ENCODE measurements around the gene PGPEP1. TPM values are rescaled to one million over a fixed set of nuclear protein-coding genes. Genes with fewer than 3 reads are reported as not detected.
A peak's percentile ranks its signal among the peaks of the same experiment; 100 is the strongest.

The PGPEP1 gene
- total RNA-seq, 2 experiments from 2014 or later = 20.0 to 20.9 TPM

DNA sequence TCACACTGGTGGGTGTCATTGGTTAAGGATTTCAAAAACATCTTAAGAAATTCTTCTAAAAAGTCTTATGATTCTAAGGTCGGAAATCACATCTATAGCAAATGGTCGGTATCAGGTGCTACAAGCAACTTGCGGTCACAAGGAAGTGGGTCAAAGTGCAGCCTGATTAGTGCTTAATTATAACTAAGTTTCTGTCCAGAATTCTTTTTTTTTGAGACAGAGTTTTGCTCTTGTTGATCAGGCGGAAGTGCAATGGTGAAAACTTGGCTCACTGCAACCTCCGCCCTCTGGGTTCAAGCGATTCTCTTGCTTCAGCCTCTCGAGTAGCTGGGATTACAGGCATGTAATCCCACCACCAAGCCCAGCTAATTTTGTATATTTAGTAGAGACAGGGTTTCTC, 44.4 kb downstream of the PGPEP1 start:
- no peaks in the 10 kb centered on the region for H3K9me3 Mint-ChIP-seq (ENCODE audit: low read depth)
- ChIA-PET POLR2A (no interaction called here), CTCF (interaction anchor here (0.7 to 1.1 kb wide), 3 partner anchors 35 to 123 kb away, joined by 3 to 4 read pairs (median 3); no protein-coding TSS in a partner anchor)
- H3K36me3 Mint-ChIP-seq (ENCODE audit: low read depth) = no peaks in the 10 kb centered on the region
- no peak overlapping the region for H3K4me3 Mint-ChIP-seq
- H3K27me3 Mint-ChIP-seq = peaks cover 43% of the 10 kb centered on the region
- no peak overlapping the region for H3K27ac Mint-ChIP-seq
- intact Hi-C loops (cut with DNase I, micrococcal nuclease) = loop anchor here in 1 of 2 experiments (5.0 kb wide), 1 partner anchor 38 kb away; no protein-coding TSS in a partner anchor
- ATAC-seq (no peak), DNase-seq (no peak)
- H3K4me1 Mint-ChIP-seq = peaks cover 4% of the 10 kb centered on the region

DNA sequence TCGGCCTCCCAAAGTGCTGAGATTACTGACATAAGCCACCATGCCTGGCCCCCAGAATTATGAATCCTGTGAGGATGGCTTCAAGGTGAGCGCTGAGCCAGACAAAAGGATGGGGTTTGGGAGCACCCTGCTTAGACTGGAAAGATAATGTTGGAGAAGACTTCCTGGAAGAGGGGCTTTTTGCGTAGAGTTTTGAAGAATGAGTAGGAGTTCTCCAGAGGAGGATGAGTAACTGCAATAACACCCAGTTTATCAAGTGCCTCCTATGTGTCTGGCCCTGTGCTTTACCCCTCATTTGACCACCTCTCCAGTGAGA, 44.9 kb downstream of the PGPEP1 start:
- Mint-ChIP-seq H3K4me1 (peaks cover 4% of the 10 kb centered on the region), H3K27ac (no peak overlapping the region), H3K4me3 (no peak overlapping the region), H3K36me3 (ENCODE audit: low read depth) (no peaks in the 10 kb centered on the region), H3K27me3 (peaks cover 43% of the 10 kb centered on the region), H3K9me3 (ENCODE audit: low read depth) (no peaks in the 10 kb centered on the region)
- intact Hi-C loops (cut with DNase I, micrococcal nuclease) = loop anchor here in 1 of 2 experiments (5.0 kb wide), 1 partner anchor 37 kb away; no protein-coding TSS in a partner anchor
- no peak for DNase-seq
- POLR2A ChIA-PET = no interaction called here
- no peak for ATAC-seq
- CTCF ChIA-PET = interaction anchor here (0.6 to 1.0 kb wide), 4 partner anchors 25 to 444 kb away, joined by 3 to 4 read pairs (median 3); no protein-coding TSS in a partner anchor

DNA sequence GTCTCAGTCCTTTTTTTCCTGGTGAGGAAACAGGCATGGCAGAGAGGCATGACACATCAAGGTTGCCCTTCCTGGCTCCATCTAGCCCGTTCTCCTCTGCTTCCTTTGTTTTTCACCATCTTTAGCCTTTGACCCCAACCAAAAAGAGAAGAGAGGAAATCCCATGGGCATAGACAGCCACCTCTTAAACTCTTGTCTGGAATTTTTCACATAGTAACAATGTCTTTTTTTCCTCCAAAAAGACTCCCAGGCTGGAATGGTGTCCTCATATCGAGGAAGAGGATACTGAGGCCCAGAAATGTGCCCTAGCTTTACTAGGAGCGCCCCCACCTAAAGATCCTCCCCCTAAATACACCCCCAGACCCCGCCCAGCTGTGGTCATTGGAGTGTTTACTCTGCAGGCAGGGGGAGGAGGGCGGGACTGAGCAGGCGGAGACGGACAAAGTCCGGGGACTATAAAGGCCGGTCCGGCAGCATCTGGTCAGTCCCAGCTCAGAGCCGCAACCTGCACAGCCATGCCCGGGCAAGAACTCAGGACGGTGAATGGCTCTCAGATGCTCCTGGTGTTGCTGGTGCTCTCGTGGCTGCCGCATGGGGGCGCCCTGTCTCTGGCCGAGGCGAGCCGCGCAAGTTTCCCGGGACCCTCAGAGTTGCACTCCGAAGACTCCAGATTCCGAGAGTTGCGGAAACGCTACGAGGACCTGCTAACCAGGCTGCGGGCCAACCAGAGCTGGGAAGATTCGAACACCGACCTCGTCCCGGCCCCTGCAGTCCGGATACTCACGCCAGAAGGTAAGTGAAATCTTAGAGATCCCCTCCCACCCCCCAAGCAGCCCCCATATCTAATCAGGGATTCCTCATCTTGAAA, 45.5 kb downstream of the PGPEP1 start, which contains the start of gene GDF15:
Gene GDF15 (plus strand): TSS at position 484 of the 868 bp plus-strand sequence. CDS start 32 bp downstream, at position 516.
- intact Hi-C loops (cut with DNase I, micrococcal nuclease) = loop anchor here in 1 of 2 experiments (5.0 kb wide), 1 partner anchor 36 kb away; no protein-coding TSS in a partner anchor
- Mint-ChIP-seq H3K9me3 (ENCODE audit: low read depth) (no peaks in the 10 kb centered on the region), H3K27me3 (peaks cover 47% of the 10 kb centered on the region), H3K36me3 (ENCODE audit: low read depth) (no peaks in the 10 kb centered on the region), H3K4me3 (no peak within 1 kb of the TSS), H3K4me1 (peaks cover 4% of the 10 kb centered on the region), H3K27ac (no peak within 1 kb of the TSS)
- DNase-seq (peak; percentile 68), ATAC-seq (no peak)
- CTCF ChIA-PET = interaction anchor here (0.6 to 4.9 kb wide), 6 partner anchors 22 to 443 kb away, joined by 3 to 48 read pairs (median 4); partner anchors contain the start of gene SSBP4
- POLR2A ChIA-PET = interaction anchor here (0.6 kb wide), 1 partner anchor 649 kb away, joined by 3 read pairs; no protein-coding TSS in a partner anchor

DNA sequence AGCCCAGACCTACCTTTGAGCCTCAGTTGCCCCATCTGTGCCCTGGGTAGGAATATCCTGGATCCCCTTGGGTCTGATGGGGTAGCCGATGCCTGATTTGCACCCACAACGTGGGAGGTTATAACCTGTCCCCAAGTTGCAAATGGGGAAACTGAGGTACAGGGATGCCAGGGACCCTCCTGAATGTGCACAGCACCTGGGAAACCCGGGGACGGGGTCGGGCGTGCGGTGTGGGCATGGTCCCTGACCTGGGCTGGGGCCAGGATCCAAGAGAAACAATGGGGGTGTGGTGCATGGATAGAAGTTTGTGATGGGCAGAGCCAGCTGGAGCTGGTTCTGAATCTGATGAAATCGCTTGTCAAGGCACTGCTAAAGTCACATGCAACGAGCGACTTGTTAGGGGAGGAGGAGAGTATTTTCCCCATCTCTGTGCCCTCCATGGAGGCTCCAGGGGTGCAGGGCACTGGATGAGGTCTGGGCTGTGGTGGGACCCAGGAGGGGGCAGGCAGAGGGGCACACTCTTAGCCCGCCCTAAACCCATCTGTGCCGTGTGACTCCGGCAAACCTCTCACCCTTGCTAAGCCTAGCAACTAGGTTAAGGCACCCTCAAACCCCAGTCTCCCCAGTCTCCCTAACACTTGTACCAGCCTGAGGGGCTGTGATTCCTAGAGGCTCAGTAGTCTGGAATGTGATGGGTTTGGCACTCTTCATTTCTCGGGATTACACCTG, 46.3 kb downstream of the PGPEP1 start:
- Mint-ChIP-seq H3K27me3 (peaks cover 47% of the 10 kb centered on the region), H3K4me1 (peaks cover 4% of the 10 kb centered on the region), H3K27ac (no peak overlapping the region), H3K4me3 (no peak overlapping the region), H3K36me3 (ENCODE audit: low read depth) (no peaks in the 10 kb centered on the region), H3K9me3 (ENCODE audit: low read depth) (no peaks in the 10 kb centered on the region)
- no peak for DNase-seq
- no peak for ATAC-seq
- intact Hi-C loops (cut with DNase I, micrococcal nuclease) = loop anchor here in 1 of 2 experiments (5.0 kb wide), 1 partner anchor 36 kb away; no protein-coding TSS in a partner anchor
- ChIA-PET CTCF (interaction anchor here (0.6 to 4.9 kb wide), 6 partner anchors 17 to 85 kb away, joined by 3 to 48 read pairs (median 4); partner anchors contain the start of gene SSBP4), POLR2A (interaction anchor here (0.6 kb wide), 1 partner anchor 650 kb away, joined by 3 read pairs; no protein-coding TSS in a partner anchor)

DNA sequence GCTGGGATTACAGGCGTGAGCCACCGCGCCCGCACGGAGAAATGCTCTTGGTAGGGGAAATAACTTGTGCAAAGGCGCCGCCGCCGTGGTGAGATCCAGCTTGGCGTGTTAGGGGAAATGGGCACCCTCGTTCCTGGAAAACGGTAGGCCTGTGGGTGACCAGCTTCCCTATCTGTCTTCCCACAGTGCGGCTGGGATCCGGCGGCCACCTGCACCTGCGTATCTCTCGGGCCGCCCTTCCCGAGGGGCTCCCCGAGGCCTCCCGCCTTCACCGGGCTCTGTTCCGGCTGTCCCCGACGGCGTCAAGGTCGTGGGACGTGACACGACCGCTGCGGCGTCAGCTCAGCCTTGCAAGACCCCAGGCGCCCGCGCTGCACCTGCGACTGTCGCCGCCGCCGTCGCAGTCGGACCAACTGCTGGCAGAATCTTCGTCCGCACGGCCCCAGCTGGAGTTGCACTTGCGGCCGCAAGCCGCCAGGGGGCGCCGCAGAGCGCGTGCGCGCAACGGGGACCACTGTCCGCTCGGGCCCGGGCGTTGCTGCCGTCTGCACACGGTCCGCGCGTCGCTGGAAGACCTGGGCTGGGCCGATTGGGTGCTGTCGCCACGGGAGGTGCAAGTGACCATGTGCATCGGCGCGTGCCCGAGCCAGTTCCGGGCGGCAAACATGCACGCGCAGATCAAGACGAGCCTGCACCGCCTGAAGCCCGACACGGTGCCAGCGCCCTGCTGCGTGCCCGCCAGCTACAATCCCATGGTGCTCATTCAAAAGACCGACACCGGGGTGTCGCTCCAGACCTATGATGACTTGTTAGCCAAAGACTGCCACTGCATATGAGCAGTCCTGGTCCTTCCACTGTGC, 47.9 kb downstream of the PGPEP1 start:
- Mint-ChIP-seq H3K27me3 (peaks cover 45% of the 10 kb centered on the region), H3K4me3 (peak overlapping the region; percentile 67), H3K36me3 (ENCODE audit: low read depth) (no peaks in the 10 kb centered on the region), H3K9me3 (ENCODE audit: low read depth) (no peaks in the 10 kb centered on the region), H3K27ac (no peak overlapping the region), H3K4me1 (peaks cover 4% of the 10 kb centered on the region)
- intact Hi-C loops (cut with DNase I, micrococcal nuclease) = loop anchor here (1.0 to 5.0 kb wide), 2 partner anchors 22 to 34 kb away; no protein-coding TSS in a partner anchor
- ATAC-seq = peak; percentile 86
- ChIA-PET POLR2A (interaction anchor here (0.6 kb wide), 1 partner anchor 802 kb away, joined by 10 read pairs; no protein-coding TSS in a partner anchor), CTCF (interaction anchor here (0.5 to 4.9 kb wide), 34 partner anchors 9 to 597 kb away, joined by 3 to 48 read pairs (median 4); partner anchors contain the start of genes LRRC25, PGPEP1 and SSBP4)
- peak; percentile 88 for DNase-seq

DNA sequence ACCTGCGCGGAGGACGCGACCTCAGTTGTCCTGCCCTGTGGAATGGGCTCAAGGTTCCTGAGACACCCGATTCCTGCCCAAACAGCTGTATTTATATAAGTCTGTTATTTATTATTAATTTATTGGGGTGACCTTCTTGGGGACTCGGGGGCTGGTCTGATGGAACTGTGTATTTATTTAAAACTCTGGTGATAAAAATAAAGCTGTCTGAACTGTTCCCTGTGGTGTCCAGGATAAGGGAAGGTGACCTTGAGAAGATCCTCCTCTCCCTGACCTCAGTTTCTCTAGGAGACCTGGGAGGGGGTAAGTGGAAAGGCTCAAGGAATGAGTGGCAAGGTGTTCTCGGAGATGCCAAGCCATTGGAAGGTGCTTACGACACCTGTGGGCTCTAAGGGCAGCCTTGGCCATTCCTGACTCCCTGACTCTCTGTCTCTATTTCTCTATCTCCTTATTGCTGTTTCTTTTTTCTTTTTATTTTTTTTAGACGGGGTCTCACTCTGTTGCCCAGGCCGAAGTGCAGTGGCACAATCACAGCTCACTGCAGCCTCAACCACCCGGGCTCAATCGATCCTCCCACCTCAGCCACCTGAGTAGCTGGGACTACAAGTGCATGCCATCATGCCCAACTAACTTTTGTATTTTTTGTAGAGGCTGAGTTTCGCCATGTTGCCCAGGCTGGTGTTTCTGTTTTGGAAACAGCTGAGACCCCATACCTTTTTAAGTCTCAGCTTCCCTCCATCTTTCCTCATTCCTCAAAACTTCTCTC, 48.7 kb downstream of the PGPEP1 start:
- Mint-ChIP-seq H3K4me1 (peaks cover 4% of the 10 kb centered on the region), H3K36me3 (ENCODE audit: low read depth) (peaks cover 1% of the 10 kb centered on the region), H3K4me3 (no peak overlapping the region), H3K9me3 (ENCODE audit: low read depth) (no peaks in the 10 kb centered on the region), H3K27ac (no peak overlapping the region), H3K27me3 (peaks cover 48% of the 10 kb centered on the region)
- intact Hi-C loops (cut with DNase I, micrococcal nuclease) = loop anchor here (1.0 to 5.0 kb wide), 2 partner anchors 21 to 33 kb away; no protein-coding TSS in a partner anchor
- ChIA-PET CTCF (interaction anchor here (0.9 to 4.9 kb wide), 20 partner anchors 8 to 201 kb away, joined by 3 to 48 read pairs (median 4); partner anchors contain the start of genes LRRC25, PGPEP1 and SSBP4), POLR2A (no interaction called here)
- ATAC-seq (no peak), DNase-seq (no peak)

DNA sequence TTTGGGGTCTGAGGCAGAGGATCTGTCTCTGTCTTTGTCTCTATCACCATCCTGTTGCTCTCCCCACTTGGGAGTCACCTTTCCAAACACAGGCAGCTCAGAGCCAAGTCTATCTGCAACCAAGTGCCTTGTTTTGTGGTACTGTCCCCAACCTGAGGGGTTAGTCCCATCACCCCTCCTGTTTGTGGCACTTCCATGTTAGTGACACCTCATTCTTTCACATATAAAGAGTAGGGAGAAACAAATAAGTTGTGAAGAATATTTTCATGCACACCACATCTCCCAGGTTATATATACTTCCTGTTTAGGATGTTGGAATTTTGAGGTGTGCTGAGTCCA, 49.3 kb downstream of the PGPEP1 start:
- intact Hi-C loops (cut with DNase I, micrococcal nuclease) = loop anchor here in 1 of 2 experiments (5.0 kb wide), 1 partner anchor 33 kb away; no protein-coding TSS in a partner anchor

DNA sequence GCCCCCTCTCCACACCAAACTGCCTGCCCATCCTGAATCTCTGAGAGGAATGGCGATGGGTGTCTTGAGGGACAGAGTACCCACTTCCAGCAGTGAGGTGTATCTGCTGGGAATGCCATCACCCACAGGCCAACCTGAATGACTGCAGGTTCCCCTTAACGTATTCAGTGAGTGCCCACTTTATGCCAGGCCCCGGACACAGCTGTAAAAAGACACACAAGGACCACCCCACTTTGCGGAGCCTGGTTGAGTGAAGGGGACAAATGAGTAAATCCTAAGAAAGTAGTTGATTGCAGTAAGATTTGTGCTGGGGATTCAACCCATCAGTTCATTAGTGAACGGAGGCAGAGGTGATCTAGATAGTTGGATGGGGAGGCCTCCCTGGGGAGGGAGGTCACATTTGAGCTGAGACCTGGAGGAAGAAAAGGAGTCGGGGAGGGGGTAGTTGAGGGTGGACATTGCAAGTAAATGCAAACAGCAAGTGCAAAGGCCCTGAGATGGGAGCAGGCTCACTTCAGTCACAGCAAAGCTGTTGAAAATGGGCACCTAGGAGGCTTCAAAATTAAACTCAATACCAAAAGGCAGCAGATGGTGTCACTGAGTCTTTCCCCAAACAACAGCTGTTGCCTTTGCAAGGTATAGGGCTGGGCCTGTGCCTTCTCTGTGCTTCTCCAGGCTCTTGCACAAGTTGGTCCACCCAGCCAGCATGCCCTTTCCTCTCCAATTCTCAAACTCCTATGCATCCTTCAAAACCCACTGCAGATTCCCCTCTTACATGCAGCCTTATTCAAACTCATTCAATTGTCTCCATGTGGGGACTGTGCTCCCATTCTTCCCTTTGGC, 49.9 kb downstream of the PGPEP1 start:
- ATAC-seq (no peak), DNase-seq (no peak)
- H3K27ac Mint-ChIP-seq = no peak overlapping the region
- intact Hi-C loops (cut with DNase I, micrococcal nuclease) = no loop called here
- POLR2A ChIA-PET = no interaction called here
- peaks cover 1% of the 10 kb centered on the region for H3K36me3 Mint-ChIP-seq (ENCODE audit: low read depth)
- CTCF ChIA-PET = interaction anchor here (0.7 to 4.9 kb wide), 7 partner anchors 18 to 1054 kb away, joined by 3 to 48 read pairs (median 4); partner anchors contain the start of gene SSBP4
- peaks cover 41% of the 10 kb centered on the region for H3K27me3 Mint-ChIP-seq
- H3K4me3 Mint-ChIP-seq = no peak overlapping the region
- H3K9me3 Mint-ChIP-seq (ENCODE audit: low read depth) = no peaks in the 10 kb centered on the region
- H3K4me1 Mint-ChIP-seq = peaks cover 4% of the 10 kb centered on the region

More for the DNA sequence above, 49.3 kb downstream of the PGPEP1 start:
- POLR2A ChIA-PET = no interaction called here
- ATAC-seq (no peak), DNase-seq (no peak)
- CTCF ChIA-PET = interaction anchor here (1.0 to 4.9 kb wide), 7 partner anchors 17 to 110 kb away, joined by 3 to 48 read pairs (median 7); partner anchors contain the start of gene SSBP4
- H3K36me3 Mint-ChIP-seq (ENCODE audit: low read depth) = peaks cover 1% of the 10 kb centered on the region
- no peak overlapping the region for H3K27ac Mint-ChIP-seq
- no peak overlapping the region for H3K4me3 Mint-ChIP-seq
- H3K27me3 Mint-ChIP-seq = peaks cover 44% of the 10 kb centered on the region
- no peaks in the 10 kb centered on the region for H3K9me3 Mint-ChIP-seq (ENCODE audit: low read depth)
- H3K4me1 Mint-ChIP-seq = peaks cover 4% of the 10 kb centered on the region

DNA sequence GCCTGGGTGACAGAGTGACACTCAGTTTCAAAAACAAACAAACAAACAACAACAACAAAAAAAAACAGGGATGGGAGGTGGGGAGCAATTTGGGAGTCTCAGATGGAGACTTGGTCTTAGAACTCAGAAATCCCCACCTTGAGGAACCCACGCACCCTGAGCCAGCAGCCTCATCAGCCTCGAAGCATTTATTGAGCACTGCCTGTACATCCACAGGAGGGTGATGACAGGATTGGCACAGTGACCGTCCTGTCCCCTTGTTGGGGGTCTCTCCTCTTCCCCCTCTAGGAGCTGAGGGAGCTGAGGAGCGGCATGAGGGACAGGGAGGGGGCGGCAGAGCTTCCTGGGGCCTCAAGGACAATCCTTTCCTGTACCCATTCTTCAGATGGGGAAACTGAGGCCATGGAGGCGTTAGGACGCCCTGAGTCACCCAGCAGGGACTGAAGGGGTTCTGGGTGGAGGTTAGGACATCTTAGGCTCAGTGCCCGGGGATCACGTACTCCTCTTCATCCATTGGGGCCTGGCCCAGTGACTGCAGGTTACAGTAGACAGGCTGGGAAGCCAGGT, 51.2 kb downstream of the PGPEP1 start:
- ATAC-seq = no peak
- intact Hi-C loops (cut with DNase I, micrococcal nuclease) = no loop called here
- no peak for DNase-seq
- no peak overlapping the region for H3K4me3 Mint-ChIP-seq
- H3K9me3 Mint-ChIP-seq (ENCODE audit: low read depth) = no peaks in the 10 kb centered on the region
- H3K4me1 Mint-ChIP-seq = peaks cover 4% of the 10 kb centered on the region
- POLR2A ChIA-PET = no interaction called here
- H3K36me3 Mint-ChIP-seq (ENCODE audit: low read depth) = peaks cover 1% of the 10 kb centered on the region
- H3K27me3 Mint-ChIP-seq = peaks cover 29% of the 10 kb centered on the region
- CTCF ChIA-PET = interaction anchor here (0.8 to 1.5 kb wide), 3 partner anchors 19 to 1056 kb away, joined by 3 to 4 read pairs (median 4); no protein-coding TSS in a partner anchor
- H3K27ac Mint-ChIP-seq = no peak overlapping the region

Measured in activated CD4-positive, alpha-beta T cell treated with anti-CD3 and anti-CD28 coated beads for 36 hours (primary cell).